ENCODE measurements around the gene TMEM91.

Gene TMEM91

GRCh38 chr19:41428481-41428859 lies 52.1 kb downstream of the TMEM91 start:
- Histone ChIP-seq H3K4me3 (ENCODE audit: low read length) (no peak overlapping the region), H4K20me1 (ENCODE audit: control insufficient read depth, insufficient read depth, low read depth, low read length) (no peaks in the 10 kb centered on the region), H3K9me2 (replicated peaks; ENCODE audit: control insufficient read depth, low read length) (no peaks in the 10 kb centered on the region), H3K27ac (ENCODE audit: low read depth, low read length) (no peak overlapping the region), H3K9me3 (ENCODE audit: control insufficient read depth, insufficient read depth, low read length) (no peaks in the 10 kb centered on the region), H3F3A (ENCODE audit: control insufficient read depth, insufficient read depth) (no peaks in the 10 kb centered on the region), H3K4me1 (ENCODE audit: control insufficient read depth, low read length) (peaks cover 17% of the 10 kb centered on the region), H3K4me2 (ENCODE audit: low read length) (peak overlapping the region; percentile 19; the same call in 1 of the 2 replicates), H3K79me2 (ENCODE audit: control insufficient read depth, low read length) (no peaks in the 10 kb centered on the region), H3K36me3 (ENCODE audit: control insufficient read depth, low read length) (peaks cover 31% of the 10 kb centered on the region), H3K27me3 (ENCODE audit: control insufficient read depth, low read length) (no peaks in the 10 kb centered on the region)
- TF ChIP-seq CTCF (IDR thresholded peaks at IDR 0.05; ENCODE audit: low read depth, low read length, poor library complexity, severe bottlenecking) = no peak
- TF ChIP-seq EZH2phosphoT487 (IDR thresholded peaks at IDR 0.05; ENCODE audit: borderline replicate concordance, low read length) = no peak

- no peak overlapping the region for H3K27ac ChIP-seq (ENCODE audit: low read depth, low read length)
- no peaks in the 10 kb centered on the region for H4K20me1 ChIP-seq (ENCODE audit: control insufficient read depth, insufficient read depth, low read depth, low read length)
- TF ChIP-seq CTCF (IDR thresholded peaks at IDR 0.05; ENCODE audit: low read depth, low read length, poor library complexity, severe bottlenecking) (no peak), EZH2phosphoT487 (IDR thresholded peaks at IDR 0.05; ENCODE audit: borderline replicate concordance, low read length) (no peak)
- peaks cover 17% of the 10 kb centered on the region for H3K4me1 ChIP-seq (ENCODE audit: control insufficient read depth, low read length)
- no peaks in the 10 kb centered on the region for H3K27me3 ChIP-seq (ENCODE audit: control insufficient read depth, low read length)
- H3K9me2 ChIP-seq (replicated peaks; ENCODE audit: control insufficient read depth, low read length) = no peaks in the 10 kb centered on the region
- peaks cover 28% of the 10 kb centered on the region for H3K36me3 ChIP-seq (ENCODE audit: control insufficient read depth, low read length)
- no peaks in the 10 kb centered on the region for H3F3A ChIP-seq (ENCODE audit: control insufficient read depth, insufficient read depth)
- no peak overlapping the region for H3K4me2 ChIP-seq (ENCODE audit: low read length)
- no peaks in the 10 kb centered on the region for H3K79me2 ChIP-seq (ENCODE audit: control insufficient read depth, low read length)
- no peaks in the 10 kb centered on the region for H3K9me3 ChIP-seq (ENCODE audit: control insufficient read depth, insufficient read depth, low read length)
- no peak overlapping the region for H3K4me3 ChIP-seq (ENCODE audit: low read length)
These were observed 54.6 kb downstream of the TMEM91 start for GRCh38 chr19:41430922-41431321.

GRCh38 chr19:41431426-41432386 lies 55.4 kb downstream of the TMEM91 start:
- peaks cover 17% of the 10 kb centered on the region for H3K4me1 ChIP-seq (ENCODE audit: control insufficient read depth, low read length)
- H3F3A ChIP-seq (ENCODE audit: control insufficient read depth, insufficient read depth) = no peaks in the 10 kb centered on the region
- TF ChIP-seq EZH2phosphoT487 (IDR thresholded peaks at IDR 0.05; ENCODE audit: borderline replicate concordance, low read length) = no peak
- TF ChIP-seq CTCF (IDR thresholded peaks at IDR 0.05; ENCODE audit: low read depth, low read length, poor library complexity, severe bottlenecking) = peak; percentile 44
- peaks cover 34% of the 10 kb centered on the region for H3K36me3 ChIP-seq (ENCODE audit: control insufficient read depth, low read length)
- H3K79me2 ChIP-seq (ENCODE audit: control insufficient read depth, low read length) = 0 out of 2 replicates have a peak, but pooled peaks cover 3% of the 10 kb centered on the region
- no peak overlapping the region for H3K4me2 ChIP-seq (ENCODE audit: low read length)
- no peaks in the 10 kb centered on the region for H3K9me2 ChIP-seq (replicated peaks; ENCODE audit: control insufficient read depth, low read length)
- no peaks in the 10 kb centered on the region for H3K9me3 ChIP-seq (ENCODE audit: control insufficient read depth, insufficient read depth, low read length)
- no peaks in the 10 kb centered on the region for H3K27me3 ChIP-seq (ENCODE audit: control insufficient read depth, low read length)
- no peak overlapping the region for H3K4me3 ChIP-seq (ENCODE audit: low read length)
- H4K20me1 ChIP-seq (ENCODE audit: control insufficient read depth, insufficient read depth, low read depth, low read length) = no peaks in the 10 kb centered on the region
- H3K27ac ChIP-seq (ENCODE audit: low read depth, low read length) = no peak overlapping the region
